Body of pancreas (tissue), 4 donors: ENCODE measurements around the gene CSMD2.

Experiments
- POLR2A ChIP-seq, 3 donors: fragments of 450-650 bp; IDR thresholded peaks; one replicate each; pipeline ENCODE4 v1.6.1; 2016; ENCODE audit warnings: antibody characterized with exemption in 3 of 3, mild to moderate bottlenecking in 2 of 3
- TF ChIP-seq, protein P1 (sequence below), 7 experiments: fragments of 450-650 bp in 4 of 7; fragments of 200-600 bp in 3 of 7; sonication (generic) in 3 of 7; IDR thresholded peaks; one replicate each; pipeline ENCODE4 v1.5.1; 2016 to 2019; ENCODE audit warnings: antibody characterized with exemption in 7 of 7

DNA sequence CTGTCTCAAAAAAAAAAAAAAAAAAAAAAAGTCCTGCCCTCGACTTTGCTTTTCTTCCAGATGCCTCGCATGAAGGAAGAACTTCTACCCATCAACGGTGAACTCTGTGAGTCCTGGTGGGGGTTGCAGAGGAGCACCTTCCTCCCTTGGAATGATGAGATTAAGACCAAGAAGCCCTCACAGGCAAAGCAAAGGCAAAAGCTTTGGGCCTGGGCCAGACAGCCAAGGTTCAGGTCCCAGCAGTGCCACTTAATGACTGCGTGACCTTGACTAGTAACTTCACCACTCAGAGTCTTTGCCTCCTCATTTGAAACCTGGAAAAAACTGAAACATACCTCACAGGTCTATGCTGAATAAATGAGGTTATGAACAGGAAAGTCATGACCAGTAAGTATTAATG lies 637.1 kb downstream of the CSMD2 start:
- TF ChIP-seq, protein P1, sequence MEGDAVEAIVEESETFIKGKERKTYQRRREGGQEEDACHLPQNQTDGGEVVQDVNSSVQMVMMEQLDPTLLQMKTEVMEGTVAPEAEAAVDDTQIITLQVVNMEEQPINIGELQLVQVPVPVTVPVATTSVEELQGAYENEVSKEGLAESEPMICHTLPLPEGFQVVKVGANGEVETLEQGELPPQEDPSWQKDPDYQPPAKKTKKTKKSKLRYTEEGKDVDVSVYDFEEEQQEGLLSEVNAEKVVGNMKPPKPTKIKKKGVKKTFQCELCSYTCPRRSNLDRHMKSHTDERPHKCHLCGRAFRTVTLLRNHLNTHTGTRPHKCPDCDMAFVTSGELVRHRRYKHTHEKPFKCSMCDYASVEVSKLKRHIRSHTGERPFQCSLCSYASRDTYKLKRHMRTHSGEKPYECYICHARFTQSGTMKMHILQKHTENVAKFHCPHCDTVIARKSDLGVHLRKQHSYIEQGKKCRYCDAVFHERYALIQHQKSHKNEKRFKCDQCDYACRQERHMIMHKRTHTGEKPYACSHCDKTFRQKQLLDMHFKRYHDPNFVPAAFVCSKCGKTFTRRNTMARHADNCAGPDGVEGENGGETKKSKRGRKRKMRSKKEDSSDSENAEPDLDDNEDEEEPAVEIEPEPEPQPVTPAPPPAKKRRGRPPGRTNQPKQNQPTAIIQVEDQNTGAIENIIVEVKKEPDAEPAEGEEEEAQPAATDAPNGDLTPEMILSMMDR (IDR thresholded peaks at IDR 0.05): no peak
- TF ChIP-seq POLR2A (IDR thresholded peaks at IDR 0.05): no peak
